SH-SY5Y (cell line): ENCODE results near the gene POT1.

Experiments used
- GATA2 ChIP-seq: IDR thresholded peaks from 2 replicates; pipeline ENCODE4 v1.6.1; 2011; ENCODE audit warnings: mild to moderate bottlenecking, low read depth, low read length
- GATA3 ChIP-seq: IDR thresholded peaks from 2 replicates; pipeline ENCODE4 v1.6.1; 2011; ENCODE audit warnings: low read depth, mild to moderate bottlenecking, low read length, moderate library complexity

GRCh38 chr7:124818807-124819206 is 110.8 kb downstream of the POT1 start:
- TF ChIP-seq GATA2, result no peak
- TF ChIP-seq GATA3, result no peak
